ENCODE measurements around the gene CNTROB. TPM values are rescaled to one million over a fixed set of nuclear protein-coding genes. Genes with fewer than 3 reads are reported as not detected.

CNTROB gene
- total RNA-seq, 1 donor: 25.5 TPM

DNA sequence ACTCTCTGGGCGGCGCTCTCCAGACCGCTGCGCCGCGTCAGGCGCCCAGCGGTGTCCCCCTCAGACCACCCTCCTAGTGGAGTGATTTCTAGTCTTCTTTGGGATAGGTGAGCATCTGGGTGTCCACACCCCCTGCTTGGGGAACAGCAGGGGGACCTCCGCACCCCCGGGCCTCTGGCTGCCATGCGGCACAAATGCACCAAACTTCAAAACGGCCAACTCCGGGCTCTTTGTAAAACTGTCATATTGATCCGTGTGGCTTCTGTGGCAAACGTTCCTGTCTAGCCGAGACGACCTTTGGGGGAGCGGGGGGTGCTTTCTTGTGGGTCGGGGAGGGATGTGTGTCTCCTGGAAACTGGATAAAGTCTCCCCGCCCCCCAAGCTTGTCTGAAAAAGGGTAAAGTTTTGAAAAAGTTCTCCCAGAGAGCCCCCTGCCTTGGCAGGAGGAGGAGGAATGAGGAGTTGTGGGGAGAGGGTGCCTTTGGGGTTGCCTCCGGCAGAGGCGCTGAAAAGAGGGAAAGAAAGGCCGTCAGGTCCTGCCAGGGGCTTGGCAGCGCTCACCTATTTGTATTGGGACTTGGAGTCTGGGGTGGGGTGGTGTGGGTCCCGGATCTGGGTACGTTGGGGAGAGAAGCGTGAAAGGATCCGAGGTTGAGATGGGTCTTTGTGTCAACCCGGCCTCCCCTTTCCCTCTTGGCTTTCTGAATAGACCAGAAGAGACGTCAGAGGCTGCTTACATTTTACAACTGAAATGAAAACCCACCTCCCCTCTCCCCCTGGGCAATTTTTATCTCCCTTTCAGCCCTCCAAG lies 45.6 kb upstream of the CNTROB start:
- TF ChIP-seq, protein P1, sequence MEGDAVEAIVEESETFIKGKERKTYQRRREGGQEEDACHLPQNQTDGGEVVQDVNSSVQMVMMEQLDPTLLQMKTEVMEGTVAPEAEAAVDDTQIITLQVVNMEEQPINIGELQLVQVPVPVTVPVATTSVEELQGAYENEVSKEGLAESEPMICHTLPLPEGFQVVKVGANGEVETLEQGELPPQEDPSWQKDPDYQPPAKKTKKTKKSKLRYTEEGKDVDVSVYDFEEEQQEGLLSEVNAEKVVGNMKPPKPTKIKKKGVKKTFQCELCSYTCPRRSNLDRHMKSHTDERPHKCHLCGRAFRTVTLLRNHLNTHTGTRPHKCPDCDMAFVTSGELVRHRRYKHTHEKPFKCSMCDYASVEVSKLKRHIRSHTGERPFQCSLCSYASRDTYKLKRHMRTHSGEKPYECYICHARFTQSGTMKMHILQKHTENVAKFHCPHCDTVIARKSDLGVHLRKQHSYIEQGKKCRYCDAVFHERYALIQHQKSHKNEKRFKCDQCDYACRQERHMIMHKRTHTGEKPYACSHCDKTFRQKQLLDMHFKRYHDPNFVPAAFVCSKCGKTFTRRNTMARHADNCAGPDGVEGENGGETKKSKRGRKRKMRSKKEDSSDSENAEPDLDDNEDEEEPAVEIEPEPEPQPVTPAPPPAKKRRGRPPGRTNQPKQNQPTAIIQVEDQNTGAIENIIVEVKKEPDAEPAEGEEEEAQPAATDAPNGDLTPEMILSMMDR (IDR thresholded peaks at IDR 0.05; ENCODE audit: insufficient read depth, low read depth, low read length): peak; percentile 10
- peak; percentile 33 for DNase-seq (ENCODE audit: low read depth)
- H3K4me3 ChIP-seq (ENCODE audit: low read depth, low read length): peak overlapping the region; percentile 86

DNA sequence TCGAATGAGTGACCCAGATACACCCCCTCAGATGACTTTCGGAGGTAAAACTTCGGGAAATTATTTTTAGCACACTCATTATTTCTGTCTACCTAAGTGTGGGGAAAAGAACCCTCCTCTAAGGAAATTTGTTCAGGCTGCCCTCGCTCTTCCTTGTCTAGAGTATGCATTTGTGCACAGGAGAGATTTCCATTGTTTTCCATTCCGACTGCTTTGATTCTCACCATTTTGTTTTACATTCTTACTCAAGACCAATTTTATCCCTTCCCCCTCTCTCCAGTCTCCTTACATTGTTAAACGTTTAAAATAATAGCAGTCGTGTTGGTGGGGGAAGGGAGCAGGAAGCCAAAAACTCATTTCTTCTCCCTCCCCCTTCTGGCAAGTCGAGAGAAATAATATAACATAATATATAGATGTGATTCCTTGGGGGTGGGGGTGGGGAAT lies 44.9 kb upstream of the CNTROB start:
- TF ChIP-seq, protein P1 (IDR thresholded peaks at IDR 0.05; ENCODE audit: insufficient read depth, low read depth, low read length): no peak
- DNase-seq (ENCODE audit: low read depth): no peak

DNA sequence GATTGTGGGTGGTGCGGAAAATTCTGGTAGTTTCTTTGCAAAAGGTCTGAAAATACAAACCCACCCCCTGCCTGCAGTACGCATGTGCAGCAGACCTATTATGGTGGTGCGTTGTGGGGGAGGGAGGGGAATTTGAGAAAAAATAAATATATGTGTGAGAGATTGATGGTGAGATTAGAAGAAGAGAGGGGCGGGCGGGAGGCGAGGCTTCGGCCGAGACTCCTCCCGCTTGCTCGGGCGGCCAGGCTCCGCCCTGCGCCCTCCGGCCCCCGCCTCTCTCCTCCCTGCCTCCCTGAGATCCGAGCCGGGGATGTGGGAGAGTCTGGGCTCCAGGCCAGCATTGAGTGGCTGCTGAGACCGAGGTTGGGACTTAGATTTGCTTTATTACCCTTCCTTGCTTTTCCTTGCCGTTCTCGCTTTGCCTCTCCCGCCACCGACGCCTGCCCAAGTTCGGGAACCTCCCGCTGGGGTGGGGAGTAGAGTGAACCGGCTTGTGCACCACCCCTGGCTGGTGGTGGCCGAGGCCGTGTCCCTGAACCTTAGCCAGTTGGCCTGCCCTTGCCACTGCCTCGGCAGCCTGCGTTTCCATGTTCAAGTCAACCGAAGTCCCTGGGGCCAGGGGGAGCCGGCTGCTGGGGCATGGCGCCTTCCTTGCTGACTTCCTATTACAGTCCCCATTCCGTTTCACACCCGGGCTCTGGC lies 44.4 kb upstream of the CNTROB start:
- TF ChIP-seq, protein P1 (IDR thresholded peaks at IDR 0.05; ENCODE audit: insufficient read depth, low read depth, low read length): no peak
- H3K4me3 ChIP-seq (ENCODE audit: low read depth, low read length): peak overlapping the region; percentile 86
- peak; percentile 98 for DNase-seq (ENCODE audit: low read depth)

More for the DNA sequence above, 44.9 kb upstream of the CNTROB start:
- H3K4me3 ChIP-seq (ENCODE audit: low read depth, low read length): peak overlapping the region; percentile 86

DNA sequence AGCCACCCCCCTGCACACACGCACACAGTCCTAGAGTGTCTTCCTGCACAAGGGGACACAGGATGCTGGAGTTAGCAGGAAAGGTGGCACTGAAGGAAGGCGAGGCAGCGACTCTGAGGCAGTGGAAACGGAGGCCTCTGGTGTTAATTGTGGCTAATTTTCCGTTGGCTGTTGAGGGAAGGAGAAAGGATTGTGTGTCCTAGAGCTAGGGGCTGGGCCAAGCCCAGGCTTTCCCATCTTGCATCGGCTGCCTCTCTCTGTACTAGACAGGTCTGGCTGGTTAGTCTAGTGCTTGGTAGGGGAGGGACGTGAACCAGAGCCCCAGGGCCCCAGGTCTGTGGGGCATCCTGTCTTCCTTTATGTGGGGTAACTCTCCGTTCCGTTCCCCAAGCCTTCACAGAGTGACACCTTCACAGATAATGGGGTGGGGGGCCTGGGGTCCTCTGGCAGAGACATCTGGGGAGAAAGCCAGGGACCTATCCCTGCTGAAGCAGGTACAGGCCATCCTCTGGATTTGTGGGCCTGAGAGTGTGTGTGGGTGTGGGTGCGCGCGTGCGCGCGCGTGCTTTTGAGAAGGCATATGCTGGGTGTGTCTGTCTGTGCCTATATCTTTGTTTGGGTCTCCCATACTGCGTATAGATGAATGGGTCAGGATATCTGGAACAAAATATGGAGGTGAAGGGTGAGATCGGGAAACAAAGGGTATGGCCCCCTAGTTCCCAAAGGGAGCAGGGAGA lies 43.7 kb upstream of the CNTROB start, which contains the start of gene CHD3:
CHD3 (plus strand) TSS at position 606 of the 737 bp plus-strand sequence. CDS start 212 bp downstream, outside the sequence.
- TF ChIP-seq, protein P1 (IDR thresholded peaks at IDR 0.05; ENCODE audit: insufficient read depth, low read depth, low read length): no peak
- DNase-seq (ENCODE audit: low read depth): peak; percentile 47
- peak within 1 kb of the TSS; percentile 60 for H3K4me3 ChIP-seq (ENCODE audit: low read depth, low read length)

DNA sequence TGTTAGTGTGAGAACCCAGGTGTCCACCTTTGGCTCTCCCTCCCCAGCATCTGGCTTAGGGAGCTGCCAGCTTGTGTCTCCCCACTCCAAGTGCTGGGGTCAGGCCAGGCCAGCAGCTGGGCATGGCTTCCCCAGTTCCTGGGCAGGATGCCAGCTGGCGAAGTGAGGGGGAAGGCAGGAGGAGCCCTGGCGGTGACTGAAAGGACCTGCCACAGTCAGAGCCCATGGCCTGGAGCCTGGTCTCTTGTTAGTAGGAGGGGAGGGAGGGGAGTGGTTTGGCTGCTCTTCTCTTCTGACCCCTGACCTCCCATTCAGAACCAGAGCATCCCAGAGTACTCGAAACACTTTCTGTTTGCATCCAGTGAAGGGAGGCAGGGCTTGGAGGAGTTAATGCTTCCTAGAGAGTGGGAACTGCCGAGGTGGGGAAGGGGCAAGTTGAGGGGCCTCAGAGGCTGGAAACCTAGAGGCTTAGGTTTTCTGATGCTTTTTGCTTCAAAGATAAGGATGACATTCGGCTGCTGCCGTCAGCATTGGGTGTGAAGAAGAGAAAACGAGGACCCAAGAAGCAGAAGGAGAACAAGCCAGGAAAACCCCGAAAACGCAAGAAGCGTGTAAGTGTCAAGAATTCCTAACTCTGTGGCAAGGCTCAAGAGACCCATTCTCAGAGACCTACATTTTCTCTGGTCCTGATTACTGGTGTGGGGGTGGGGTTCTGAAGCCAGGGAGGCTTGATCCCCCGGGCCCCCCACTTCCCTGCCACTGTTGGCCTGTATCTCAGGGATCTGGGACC lies 42.6 kb upstream of the CNTROB start:
- TF ChIP-seq, protein P1 (IDR thresholded peaks at IDR 0.05; ENCODE audit: insufficient read depth, low read depth, low read length): peak; percentile 54
- peak; percentile 96 for DNase-seq (ENCODE audit: low read depth)
- H3K4me3 ChIP-seq (ENCODE audit: low read depth, low read length): peak overlapping the region; percentile 22
